Testis (tissue), 3 donors: ENCODE results near the gene OTUB2. TPM values are rescaled to one million over a fixed set of nuclear protein-coding genes. Genes with fewer than 3 reads are reported as not detected.

Source experiments
- DNase-seq: peaks from one replicate; pipeline ENCODE4 v3.0.0-alpha.2; 2019
- H3K27ac ChIP-seq, 2 donors: fragments of 200-600 bp; sonication (generic); one replicate each; pipeline ENCODE4 v1.5.1; 2019
- H3K27me3 ChIP-seq: fragments of 200-600 bp; sonication (generic); one replicate; pipeline ENCODE4 v1.5.1; 2019
- H3K36me3 ChIP-seq: fragments of 200-600 bp; sonication (generic); one replicate; pipeline ENCODE4 v1.5.1; 2017; ENCODE audit warnings: low read depth; ENCODE audit errors: missing control alignments
- H3K4me1 ChIP-seq: fragments of 200-600 bp; sonication (generic); one replicate; pipeline ENCODE4 v1.5.1; 2019
- H3K4me3 ChIP-seq, 2 donors: fragments of 200-600 bp; sonication (generic); one replicate each; pipeline ENCODE4 v1.5.1; 2017 to 2019
- H3K9me3 ChIP-seq: fragments of 200-600 bp; sonication (generic); one replicate; pipeline ENCODE4 v1.5.1; 2017
- CTCF ChIP-seq, 3 experiments: fragments of 450-650 bp in 2 of 3; fragments of 200-600 bp in 1 of 3; sonication (generic) in 1 of 3; IDR thresholded peaks; one replicate each; pipeline ENCODE4 v1.5.1; 2016 to 2019; ENCODE audit warnings: antibody characterized with exemption in 3 of 3, mild to moderate bottlenecking in 2 of 3, moderate library complexity in 1 of 3
- POLR2A ChIP-seq: fragments of 450-650 bp; IDR thresholded peaks from one replicate; pipeline ENCODE4 v1.6.1; 2017; ENCODE audit warnings: antibody characterized with exemption, mild to moderate bottlenecking, moderate library complexity
- WGBS, 2 donors: methylation state at CpG; one replicate each; pipeline ENCODE4 v1.1.5; 2018; 5-methylcytosine and 5-hydroxymethylcytosine counted together
- intact Hi-C: fragments of 100-400 bp; cut with DNase I; formaldehyde crosslinking; loops from one replicate; pipeline ENCODE4 v1.15.1; 2023; ENCODE audit warnings: low total_unique reads
- polyA plus RNA-seq: library from polyadenylated mRNA; stranded (reverse); fragments of 350-450 nt; fragmentation: Illumina TruSeq; extraction: RNeasy Lipid Tissue Mini Kit (QIAGEN cat#74804); gene quantifications from one replicate; pipeline ENCODE4 v1.2.3, GENCODE V29; 2014; ENCODE audit warnings: low read depth, low replicate concordance; ENCODE audit not compliant: insufficient read depth
- total RNA-seq, 2 donors: library from RNA; depleted of rRNA; stranded (reverse); fragments of >200 nt; gene quantifications; one replicate each; pipeline ENCODE4 v1.2.3, GENCODE V29; 2016

The OTUB2 gene
- total and polyA plus RNA-seq, 3 donors from 2014 or later: 8.4 to 19.3 (median 16.8) TPM

DNA sequence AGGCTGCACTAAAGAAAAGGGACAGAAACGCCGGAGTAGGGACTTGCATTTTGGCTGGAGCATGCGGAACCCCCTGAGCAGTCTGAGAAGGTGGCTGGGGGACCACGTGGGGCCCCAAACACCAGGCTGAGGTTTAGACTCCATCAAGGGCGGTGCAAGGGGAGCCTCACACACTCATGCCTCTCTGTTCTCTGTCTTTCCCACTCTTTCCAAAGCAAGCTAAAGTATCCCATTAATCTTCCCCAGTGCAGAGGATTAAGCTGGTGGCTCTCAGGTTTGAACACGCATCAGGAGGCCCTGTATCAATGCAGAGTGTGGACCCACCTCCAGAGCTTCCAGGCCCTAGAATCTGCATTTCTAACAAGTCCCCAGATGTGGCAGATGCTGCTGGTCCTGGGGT, 15.5 kb upstream of the OTUB2 start:
- Histone ChIP-seq H3K9me3 (no peaks in the 10 kb centered on the region), H3K4me3 (no peak overlapping the region), H3K27ac (no peak overlapping the region), H3K27me3 (no peaks in the 10 kb centered on the region), H3K36me3 (no peaks in the 10 kb centered on the region), H3K4me1 (no peaks in the 10 kb centered on the region)
- TF ChIP-seq CTCF (IDR thresholded peaks at IDR 0.05): no peak
- no peak for TF ChIP-seq POLR2A
- WGBS, 2 donors: 86 to 92% methylated on average over 6 of the region's 6 CpGs
- intact Hi-C loops: no loop called here
- no peak for DNase-seq

DNA sequence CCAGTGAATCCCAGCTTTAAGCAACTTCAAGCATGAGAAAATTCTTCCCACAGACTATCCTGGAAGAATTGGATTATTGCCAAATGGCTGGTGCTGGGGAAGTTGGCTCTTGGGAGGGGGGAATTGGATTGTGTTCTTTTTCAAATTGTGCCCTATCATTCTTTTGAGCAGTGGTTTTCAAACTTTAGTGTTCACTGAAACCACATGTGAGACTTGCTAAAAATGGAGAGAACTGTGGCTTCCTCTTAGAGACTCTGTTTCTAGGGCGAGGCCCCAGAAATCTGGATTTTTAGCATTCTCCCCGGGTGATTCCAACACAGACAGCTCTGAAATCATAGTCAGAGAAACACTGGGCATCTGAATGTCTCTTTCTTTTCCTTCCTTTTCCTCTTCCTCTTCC, 14.3 kb upstream of the OTUB2 start:
- H3K27me3 ChIP-seq: no peaks in the 10 kb centered on the region
- no peak for DNase-seq
- TF ChIP-seq POLR2A: no peak
- TF ChIP-seq CTCF (IDR thresholded peaks at IDR 0.05): no peak
- H3K4me1 ChIP-seq: no peaks in the 10 kb centered on the region
- no peaks in the 10 kb centered on the region for H3K36me3 ChIP-seq
- intact Hi-C loops: no loop called here
- H3K9me3 ChIP-seq: no peaks in the 10 kb centered on the region
- H3K27ac ChIP-seq: no peak overlapping the region
- no peak overlapping the region for H3K4me3 ChIP-seq
- 73 to 78% methylated on average over 2 of the region's 2 CpGs for WGBS, 2 donors

DNA sequence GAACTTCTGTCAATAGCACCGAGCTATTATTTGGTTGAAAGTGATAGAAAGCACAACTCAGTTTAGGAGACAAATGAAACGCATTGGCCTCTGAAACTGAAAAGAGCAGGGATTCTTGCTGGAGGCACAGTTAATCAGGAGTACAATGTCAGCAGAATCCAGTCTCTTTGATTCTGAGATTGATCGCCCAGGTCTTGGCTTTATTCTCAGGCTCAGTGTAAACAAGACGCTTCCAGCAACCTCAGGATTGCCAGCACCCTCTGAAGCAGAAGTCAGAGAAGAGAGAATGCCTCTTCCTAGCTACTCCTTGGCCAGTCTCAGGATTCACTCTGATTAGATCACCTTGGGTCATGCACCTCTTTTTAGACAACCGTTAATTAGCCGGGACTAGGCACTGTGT, 11.8 kb upstream of the OTUB2 start:
- TF ChIP-seq POLR2A: no peak
- TF ChIP-seq CTCF (IDR thresholded peaks at IDR 0.05): no peak
- H3K4me3 ChIP-seq: no peak overlapping the region
- H3K27me3 ChIP-seq: no peaks in the 10 kb centered on the region
- no peaks in the 10 kb centered on the region for H3K36me3 ChIP-seq
- no peaks in the 10 kb centered on the region for H3K4me1 ChIP-seq
- WGBS, 2 donors: 83 to 93% methylated on average over 6 of the region's 6 CpGs
- DNase-seq: no peak
- no peaks in the 10 kb centered on the region for H3K9me3 ChIP-seq
- no peak overlapping the region for H3K27ac ChIP-seq
- intact Hi-C loops: no loop called here

- TF ChIP-seq CTCF (IDR thresholded peaks at IDR 0.05): no peak
- no peak for TF ChIP-seq POLR2A
- no peaks in the 10 kb centered on the region for H3K4me1 ChIP-seq
- DNase-seq: no peak
- no peak overlapping the region for H3K4me3 ChIP-seq
- intact Hi-C loops: no loop called here
- 100% methylated on average over 2 of the region's 2 CpGs; no CpG with 5 or more reads in 1 of the 2 donors for WGBS, 2 donors
- H3K27me3 ChIP-seq: no peaks in the 10 kb centered on the region
- no peaks in the 10 kb centered on the region for H3K9me3 ChIP-seq
- no peaks in the 10 kb centered on the region for H3K36me3 ChIP-seq
- H3K27ac ChIP-seq: no peak overlapping the region
These were observed 10.9 kb upstream of the OTUB2 start for GRCh38 chr14:94015223-94015622.

DNA sequence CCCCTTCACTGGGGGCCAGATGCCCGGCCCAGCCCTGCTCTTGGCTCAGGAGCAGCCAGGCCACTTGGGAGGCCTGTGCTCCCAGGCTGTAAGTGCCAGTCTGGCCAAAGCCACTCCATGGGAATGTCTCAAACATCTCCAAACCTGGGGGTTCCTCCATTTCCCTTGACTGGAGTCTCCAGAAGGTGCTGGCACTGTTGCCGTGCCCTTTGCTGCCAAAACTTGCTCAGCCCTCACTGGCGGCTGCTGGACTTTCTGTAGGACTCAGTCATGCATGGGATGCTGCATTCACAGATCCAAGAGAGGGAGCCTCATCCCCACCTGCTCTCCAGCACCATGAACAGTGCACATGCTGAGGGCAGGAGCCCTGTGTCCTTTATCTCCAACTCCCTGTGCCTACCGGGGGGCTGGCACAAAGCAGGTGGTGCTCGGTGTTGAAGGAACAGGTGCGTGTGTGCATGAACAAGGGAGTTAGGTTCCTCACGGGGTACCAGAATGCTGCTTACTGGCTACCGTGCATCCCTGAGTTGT, 9.6 kb upstream of the OTUB2 start:
- Histone ChIP-seq H3K4me1 (no peaks in the 10 kb centered on the region), H3K27me3 (no peaks in the 10 kb centered on the region), H3K9me3 (no peaks in the 10 kb centered on the region), H3K36me3 (no peaks in the 10 kb centered on the region), H3K27ac (no peak overlapping the region), H3K4me3 (no peak overlapping the region)
- TF ChIP-seq POLR2A (no peak), CTCF (IDR thresholded peaks at IDR 0.05) (no peak)
- 72 to 89% methylated on average over 6 to 8 of the region's 8 CpGs for WGBS, 2 donors
- DNase-seq: no peak
- intact Hi-C loops: no loop called here
